WTC11 (cell line): ENCODE measurements around the gene SLC10A4. TPM values are rescaled to one million over a fixed set of nuclear protein-coding genes. Genes with fewer than 3 reads are reported as not detected.
A peak's percentile ranks its signal among the peaks of the same experiment; 100 is the strongest.

Experiments
- ATAC-seq: fragments of 200-7000 bp; cut with Tn5 transposase; 2 replicates; pipeline ENCODE4 v1.10.0; 2021; ENCODE audit warnings: mild to moderate bottlenecking, moderate library complexity
- CTCF ChIA-PET: fragments of 300-600 bp; sonication (Branson Sonifier 250); formaldehyde crosslinking; loops from one replicate; lab custom pipeline; 2021; ENCODE audit warnings: antibody characterized with exemption; lab: Charles Lee
- POLR2A ChIA-PET: fragments of 350-600 bp; sonication (Branson Sonifier 250); formaldehyde crosslinking; loops from one replicate; lab custom pipeline; 2021; ENCODE audit warnings: antibody characterized with exemption; lab: Charles Lee
- DNase-seq: peaks from one replicate; pipeline ENCODE4 v3.0.0; 2021; ENCODE audit warnings: low spot score
- H3K27ac Mint-ChIP-seq: 2 replicates; pipeline ENCODE4 v1.8.0; 2021; ENCODE audit warnings: mixed read lengths
- H3K27me3 Mint-ChIP-seq: 2 replicates; pipeline ENCODE4 v1.8.0; 2021; ENCODE audit warnings: low read depth, mild to moderate bottlenecking, moderate library complexity, mixed read lengths
- H3K36me3 Mint-ChIP-seq: 2 replicates; pipeline ENCODE4 v1.8.0; 2021; ENCODE audit warnings: mixed read lengths
- H3K4me1 Mint-ChIP-seq: 2 replicates; pipeline ENCODE4 v1.8.0; 2022; ENCODE audit warnings: mixed read lengths
- H3K4me3 Mint-ChIP-seq: 2 replicates; pipeline ENCODE4 v1.8.0; 2021; ENCODE audit warnings: mild to moderate bottlenecking, moderate library complexity, mixed read lengths
- H3K9me3 Mint-ChIP-seq: 2 replicates; pipeline ENCODE4 v1.8.0; 2021; ENCODE audit warnings: mixed read lengths
- ELF4 ChIP-seq: sonication (generic); formaldehyde crosslinking; IDR thresholded peaks from 2 replicates; pipeline ENCODE4 v1.8.1; 2022; ENCODE audit warnings: low read depth, mild to moderate bottlenecking, moderate library complexity, missing genetic modification reagents
- EMX1 ChIP-seq: fragments of 250-450 bp; sonication (Bioruptor Pico); IDR thresholded peaks from 2 replicates; pipeline ENCODE4 v1.8.0; 2021; ENCODE audit warnings: mild to moderate bottlenecking
- FOXP1 ChIP-seq: sonication (generic); formaldehyde crosslinking; IDR thresholded peaks from 2 replicates; pipeline ENCODE4 v1.8.0; 2022; ENCODE audit warnings: missing genetic modification reagents, mild to moderate bottlenecking, moderate library complexity, borderline replicate concordance
- NFATC4 ChIP-seq: fragments of 250-450 bp; sonication (Bioruptor Pico); IDR thresholded peaks from 2 replicates; pipeline ENCODE4 v1.9.0; 2021; ENCODE audit warnings: mild to moderate bottlenecking
- NFE2L1 ChIP-seq: sonication (generic); formaldehyde crosslinking; IDR thresholded peaks from 2 replicates; pipeline ENCODE4 v1.8.1; 2023; ENCODE audit warnings: missing genetic modification reagents
- PRRX2 ChIP-seq: fragments of 250-450 bp; sonication (Bioruptor Pico); IDR thresholded peaks from 2 replicates; pipeline ENCODE4 v1.8.0; 2021; ENCODE audit warnings: mild to moderate bottlenecking
- SP1 ChIP-seq: sonication (generic); formaldehyde crosslinking; conservative IDR thresholded peaks from 2 replicates; pipeline ENCODE4 v1.8.1; 2022; ENCODE audit warnings: missing genetic modification reagents
- ZNF671 ChIP-seq: fragments of 250-450 bp; sonication (Bioruptor Pico); IDR thresholded peaks from 2 replicates; pipeline ENCODE4 v1.8.0; 2021; ENCODE audit warnings: mild to moderate bottlenecking
- total RNA-seq: library from RNA; stranded (reverse); gene quantifications from 3 replicates; pipeline ENCODE4 v1.2.3, GENCODE V29; 2021
- TF ChIP-seq, protein P1 (sequence below): sonication (generic); formaldehyde crosslinking; IDR thresholded peaks from 2 replicates; pipeline ENCODE4 v1.8.0; 2022; ENCODE audit warnings: mild to moderate bottlenecking, missing genetic modification reagents
- TF ChIP-seq, protein P2 (sequence below): fragments of 250-450 bp; sonication (Bioruptor Pico); IDR thresholded peaks from 2 replicates; pipeline ENCODE4 v1.9.0; 2021; ENCODE audit warnings: mild to moderate bottlenecking
- TF ChIP-seq, protein P3 (sequence below): sonication (generic); formaldehyde crosslinking; IDR thresholded peaks from 2 replicates; pipeline ENCODE4 v1.8.1; 2023; ENCODE audit warnings: mild to moderate bottlenecking, missing genetic modification reagents, borderline replicate concordance
- TF ChIP-seq, protein P4 (sequence below): sonication (generic); formaldehyde crosslinking; IDR thresholded peaks from 2 replicates; pipeline ENCODE4 v1.8.0; 2022; ENCODE audit warnings: mild to moderate bottlenecking, missing genetic modification reagents
- TF ChIP-seq, protein P5 (sequence below): sonication (generic); formaldehyde crosslinking; IDR thresholded peaks from 2 replicates; pipeline ENCODE4 v1.8.0; 2023; ENCODE audit warnings: missing genetic modification reagents, mild to moderate bottlenecking, borderline replicate concordance
- TF ChIP-seq, protein P6 (sequence below): sonication (generic); formaldehyde crosslinking; IDR thresholded peaks from 2 replicates; pipeline ENCODE4 v1.8.0; 2023; ENCODE audit warnings: missing genetic modification reagents
- TF ChIP-seq, protein P7 (sequence below): sonication (generic); formaldehyde crosslinking; IDR thresholded peaks from 2 replicates; pipeline ENCODE4 v1.8.1; 2022; ENCODE audit warnings: mild to moderate bottlenecking, missing genetic modification reagents, moderate library complexity, borderline replicate concordance
- TF ChIP-seq, protein P8 (sequence below): sonication (generic); formaldehyde crosslinking; IDR thresholded peaks from 2 replicates; pipeline ENCODE4 v1.8.1; 2022; ENCODE audit warnings: mild to moderate bottlenecking, moderate library complexity, missing genetic modification reagents
- TF ChIP-seq, protein P9 (sequence below): sonication (generic); formaldehyde crosslinking; conservative IDR thresholded peaks from 2 replicates; pipeline ENCODE4 v1.8.1; 2022; ENCODE audit warnings: mild to moderate bottlenecking, missing genetic modification reagents

SLC10A4 gene
- total RNA-seq, 1 experiment from 2014 or later = 3.0 TPM

DNA sequence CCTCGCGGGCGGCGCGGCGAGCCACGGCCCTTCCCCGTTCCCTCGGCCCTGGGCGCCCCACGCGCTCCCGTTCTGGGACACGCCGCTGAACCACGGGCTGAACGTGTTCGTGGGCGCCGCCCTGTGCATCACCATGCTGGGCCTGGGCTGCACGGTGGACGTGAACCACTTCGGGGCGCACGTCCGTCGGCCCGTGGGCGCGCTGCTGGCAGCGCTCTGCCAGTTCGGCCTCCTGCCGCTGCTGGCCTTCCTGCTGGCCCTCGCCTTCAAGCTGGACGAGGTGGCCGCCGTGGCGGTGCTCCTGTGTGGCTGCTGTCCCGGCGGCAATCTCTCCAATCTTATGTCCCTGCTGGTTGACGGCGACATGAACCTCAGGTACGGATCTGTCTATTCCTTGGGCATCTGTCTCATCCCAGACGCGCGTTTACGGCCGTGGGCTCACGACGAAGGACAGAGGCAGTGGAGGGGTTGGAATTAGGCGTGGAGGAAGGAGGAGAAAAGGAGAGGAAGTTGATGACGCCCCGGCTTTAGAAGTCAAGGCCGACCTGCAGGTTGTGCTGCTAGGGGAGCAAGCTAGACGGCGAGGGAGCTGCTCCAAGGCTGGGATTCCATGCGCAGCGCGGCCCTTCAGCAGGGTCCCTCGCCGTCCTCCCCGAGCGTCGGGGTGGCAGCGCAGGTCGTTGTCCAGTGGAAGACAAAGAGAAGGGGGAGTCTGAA lies 792 bp downstream of the SLC10A4 start (continued):
- TF ChIP-seq FOXP1 (CRISPR knock-in tag) (peak; percentile 93; the same call in 1 of the 2 replicates), SP1 (CRISPR knock-in tag) (0 out of 2 replicates have a peak, but pooled peaks have one; percentile 4)
- TF ChIP-seq, protein P1, sequence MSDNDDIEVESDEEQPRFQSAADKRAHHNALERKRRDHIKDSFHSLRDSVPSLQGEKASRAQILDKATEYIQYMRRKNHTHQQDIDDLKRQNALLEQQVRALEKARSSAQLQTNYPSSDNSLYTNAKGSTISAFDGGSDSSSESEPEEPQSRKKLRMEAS (CRISPR knock-in tag) = peak; percentile 66
- TF ChIP-seq, protein P2, sequence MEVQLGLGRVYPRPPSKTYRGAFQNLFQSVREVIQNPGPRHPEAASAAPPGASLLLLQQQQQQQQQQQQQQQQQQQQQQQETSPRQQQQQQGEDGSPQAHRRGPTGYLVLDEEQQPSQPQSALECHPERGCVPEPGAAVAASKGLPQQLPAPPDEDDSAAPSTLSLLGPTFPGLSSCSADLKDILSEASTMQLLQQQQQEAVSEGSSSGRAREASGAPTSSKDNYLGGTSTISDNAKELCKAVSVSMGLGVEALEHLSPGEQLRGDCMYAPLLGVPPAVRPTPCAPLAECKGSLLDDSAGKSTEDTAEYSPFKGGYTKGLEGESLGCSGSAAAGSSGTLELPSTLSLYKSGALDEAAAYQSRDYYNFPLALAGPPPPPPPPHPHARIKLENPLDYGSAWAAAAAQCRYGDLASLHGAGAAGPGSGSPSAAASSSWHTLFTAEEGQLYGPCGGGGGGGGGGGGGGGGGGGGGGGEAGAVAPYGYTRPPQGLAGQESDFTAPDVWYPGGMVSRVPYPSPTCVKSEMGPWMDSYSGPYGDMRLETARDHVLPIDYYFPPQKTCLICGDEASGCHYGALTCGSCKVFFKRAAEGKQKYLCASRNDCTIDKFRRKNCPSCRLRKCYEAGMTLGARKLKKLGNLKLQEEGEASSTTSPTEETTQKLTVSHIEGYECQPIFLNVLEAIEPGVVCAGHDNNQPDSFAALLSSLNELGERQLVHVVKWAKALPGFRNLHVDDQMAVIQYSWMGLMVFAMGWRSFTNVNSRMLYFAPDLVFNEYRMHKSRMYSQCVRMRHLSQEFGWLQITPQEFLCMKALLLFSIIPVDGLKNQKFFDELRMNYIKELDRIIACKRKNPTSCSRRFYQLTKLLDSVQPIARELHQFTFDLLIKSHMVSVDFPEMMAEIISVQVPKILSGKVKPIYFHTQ (CRISPR knock-in tag) = no peak

DNA sequence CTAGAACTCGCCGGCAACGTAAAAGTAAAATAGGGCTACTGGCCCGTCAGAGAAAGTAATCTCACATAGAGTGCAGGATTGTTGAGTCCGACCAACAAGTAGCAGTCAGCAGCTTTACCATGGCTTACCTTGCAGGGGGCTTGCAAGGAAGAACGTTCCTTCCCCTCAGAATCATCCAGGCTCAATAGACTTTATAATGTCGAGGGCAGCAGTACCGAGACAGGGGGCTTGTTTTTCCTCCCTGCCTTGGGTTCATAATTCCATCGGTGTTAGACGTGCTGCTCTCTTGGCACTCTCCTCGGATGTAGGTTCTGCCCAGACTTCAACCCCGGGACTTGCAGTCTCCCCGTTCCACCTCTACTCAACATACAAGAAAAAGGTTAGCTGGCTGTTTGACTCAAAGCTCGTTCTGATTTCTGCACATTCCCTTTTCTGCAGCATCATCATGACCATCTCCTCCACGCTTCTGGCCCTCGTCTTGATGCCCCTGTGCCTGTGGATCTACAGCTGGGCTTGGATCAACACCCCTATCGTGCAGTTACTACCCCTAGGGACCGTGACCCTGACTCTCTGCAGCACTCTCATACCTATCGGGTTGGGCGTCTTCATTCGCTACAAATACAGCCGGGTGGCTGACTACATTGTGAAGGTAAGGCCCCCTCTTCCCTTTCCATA lies 1.5 kb downstream of the SLC10A4 start:
- Mint-ChIP-seq H3K9me3 (no peaks in the 10 kb centered on the region), H3K4me1 (peaks cover 27% of the 10 kb centered on the region), H3K4me3 (peak overlapping the region; percentile 69), H3K36me3 (no peaks in the 10 kb centered on the region), H3K27ac (no peak overlapping the region), H3K27me3 (peaks cover 67% of the 10 kb centered on the region)
- DNase-seq (no peak), ATAC-seq (no peak; the same call in 1 of the 2 replicates)
- TF ChIP-seq, protein P3, sequence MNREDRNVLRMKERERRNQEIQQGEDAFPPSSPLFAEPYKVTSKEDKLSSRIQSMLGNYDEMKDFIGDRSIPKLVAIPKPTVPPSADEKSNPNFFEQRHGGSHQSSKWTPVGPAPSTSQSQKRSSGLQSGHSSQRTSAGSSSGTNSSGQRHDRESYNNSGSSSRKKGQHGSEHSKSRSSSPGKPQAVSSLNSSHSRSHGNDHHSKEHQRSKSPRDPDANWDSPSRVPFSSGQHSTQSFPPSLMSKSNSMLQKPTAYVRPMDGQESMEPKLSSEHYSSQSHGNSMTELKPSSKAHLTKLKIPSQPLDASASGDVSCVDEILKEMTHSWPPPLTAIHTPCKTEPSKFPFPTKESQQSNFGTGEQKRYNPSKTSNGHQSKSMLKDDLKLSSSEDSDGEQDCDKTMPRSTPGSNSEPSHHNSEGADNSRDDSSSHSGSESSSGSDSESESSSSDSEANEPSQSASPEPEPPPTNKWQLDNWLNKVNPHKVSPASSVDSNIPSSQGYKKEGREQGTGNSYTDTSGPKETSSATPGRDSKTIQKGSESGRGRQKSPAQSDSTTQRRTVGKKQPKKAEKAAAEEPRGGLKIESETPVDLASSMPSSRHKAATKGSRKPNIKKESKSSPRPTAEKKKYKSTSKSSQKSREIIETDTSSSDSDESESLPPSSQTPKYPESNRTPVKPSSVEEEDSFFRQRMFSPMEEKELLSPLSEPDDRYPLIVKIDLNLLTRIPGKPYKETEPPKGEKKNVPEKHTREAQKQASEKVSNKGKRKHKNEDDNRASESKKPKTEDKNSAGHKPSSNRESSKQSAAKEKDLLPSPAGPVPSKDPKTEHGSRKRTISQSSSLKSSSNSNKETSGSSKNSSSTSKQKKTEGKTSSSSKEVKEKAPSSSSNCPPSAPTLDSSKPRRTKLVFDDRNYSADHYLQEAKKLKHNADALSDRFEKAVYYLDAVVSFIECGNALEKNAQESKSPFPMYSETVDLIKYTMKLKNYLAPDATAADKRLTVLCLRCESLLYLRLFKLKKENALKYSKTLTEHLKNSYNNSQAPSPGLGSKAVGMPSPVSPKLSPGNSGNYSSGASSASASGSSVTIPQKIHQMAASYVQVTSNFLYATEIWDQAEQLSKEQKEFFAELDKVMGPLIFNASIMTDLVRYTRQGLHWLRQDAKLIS (CRISPR knock-in tag) = no peak
- TF ChIP-seq ZNF671 (CRISPR knock-in tag) = no peak
- TF ChIP-seq, protein P4, sequence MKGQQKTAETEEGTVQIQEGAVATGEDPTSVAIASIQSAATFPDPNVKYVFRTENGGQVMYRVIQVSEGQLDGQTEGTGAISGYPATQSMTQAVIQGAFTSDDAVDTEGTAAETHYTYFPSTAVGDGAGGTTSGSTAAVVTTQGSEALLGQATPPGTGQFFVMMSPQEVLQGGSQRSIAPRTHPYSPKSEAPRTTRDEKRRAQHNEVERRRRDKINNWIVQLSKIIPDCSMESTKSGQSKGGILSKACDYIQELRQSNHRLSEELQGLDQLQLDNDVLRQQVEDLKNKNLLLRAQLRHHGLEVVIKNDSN (CRISPR knock-in tag) = no peak
- TF ChIP-seq PRRX2 (CRISPR knock-in tag) = no peak
- TF ChIP-seq, protein P5, sequence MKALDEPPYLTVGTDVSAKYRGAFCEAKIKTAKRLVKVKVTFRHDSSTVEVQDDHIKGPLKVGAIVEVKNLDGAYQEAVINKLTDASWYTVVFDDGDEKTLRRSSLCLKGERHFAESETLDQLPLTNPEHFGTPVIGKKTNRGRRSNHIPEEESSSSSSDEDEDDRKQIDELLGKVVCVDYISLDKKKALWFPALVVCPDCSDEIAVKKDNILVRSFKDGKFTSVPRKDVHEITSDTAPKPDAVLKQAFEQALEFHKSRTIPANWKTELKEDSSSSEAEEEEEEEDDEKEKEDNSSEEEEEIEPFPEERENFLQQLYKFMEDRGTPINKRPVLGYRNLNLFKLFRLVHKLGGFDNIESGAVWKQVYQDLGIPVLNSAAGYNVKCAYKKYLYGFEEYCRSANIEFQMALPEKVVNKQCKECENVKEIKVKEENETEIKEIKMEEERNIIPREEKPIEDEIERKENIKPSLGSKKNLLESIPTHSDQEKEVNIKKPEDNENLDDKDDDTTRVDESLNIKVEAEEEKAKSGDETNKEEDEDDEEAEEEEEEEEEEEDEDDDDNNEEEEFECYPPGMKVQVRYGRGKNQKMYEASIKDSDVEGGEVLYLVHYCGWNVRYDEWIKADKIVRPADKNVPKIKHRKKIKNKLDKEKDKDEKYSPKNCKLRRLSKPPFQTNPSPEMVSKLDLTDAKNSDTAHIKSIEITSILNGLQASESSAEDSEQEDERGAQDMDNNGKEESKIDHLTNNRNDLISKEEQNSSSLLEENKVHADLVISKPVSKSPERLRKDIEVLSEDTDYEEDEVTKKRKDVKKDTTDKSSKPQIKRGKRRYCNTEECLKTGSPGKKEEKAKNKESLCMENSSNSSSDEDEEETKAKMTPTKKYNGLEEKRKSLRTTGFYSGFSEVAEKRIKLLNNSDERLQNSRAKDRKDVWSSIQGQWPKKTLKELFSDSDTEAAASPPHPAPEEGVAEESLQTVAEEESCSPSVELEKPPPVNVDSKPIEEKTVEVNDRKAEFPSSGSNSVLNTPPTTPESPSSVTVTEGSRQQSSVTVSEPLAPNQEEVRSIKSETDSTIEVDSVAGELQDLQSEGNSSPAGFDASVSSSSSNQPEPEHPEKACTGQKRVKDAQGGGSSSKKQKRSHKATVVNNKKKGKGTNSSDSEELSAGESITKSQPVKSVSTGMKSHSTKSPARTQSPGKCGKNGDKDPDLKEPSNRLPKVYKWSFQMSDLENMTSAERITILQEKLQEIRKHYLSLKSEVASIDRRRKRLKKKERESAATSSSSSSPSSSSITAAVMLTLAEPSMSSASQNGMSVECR (CRISPR knock-in tag) = no peak
- no peak for TF ChIP-seq NFATC4 (CRISPR knock-in tag)
- TF ChIP-seq, protein P6, sequence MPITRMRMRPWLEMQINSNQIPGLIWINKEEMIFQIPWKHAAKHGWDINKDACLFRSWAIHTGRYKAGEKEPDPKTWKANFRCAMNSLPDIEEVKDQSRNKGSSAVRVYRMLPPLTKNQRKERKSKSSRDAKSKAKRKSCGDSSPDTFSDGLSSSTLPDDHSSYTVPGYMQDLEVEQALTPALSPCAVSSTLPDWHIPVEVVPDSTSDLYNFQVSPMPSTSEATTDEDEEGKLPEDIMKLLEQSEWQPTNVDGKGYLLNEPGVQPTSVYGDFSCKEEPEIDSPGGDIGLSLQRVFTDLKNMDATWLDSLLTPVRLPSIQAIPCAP (CRISPR knock-in tag) = no peak
- TF ChIP-seq, protein P7, sequence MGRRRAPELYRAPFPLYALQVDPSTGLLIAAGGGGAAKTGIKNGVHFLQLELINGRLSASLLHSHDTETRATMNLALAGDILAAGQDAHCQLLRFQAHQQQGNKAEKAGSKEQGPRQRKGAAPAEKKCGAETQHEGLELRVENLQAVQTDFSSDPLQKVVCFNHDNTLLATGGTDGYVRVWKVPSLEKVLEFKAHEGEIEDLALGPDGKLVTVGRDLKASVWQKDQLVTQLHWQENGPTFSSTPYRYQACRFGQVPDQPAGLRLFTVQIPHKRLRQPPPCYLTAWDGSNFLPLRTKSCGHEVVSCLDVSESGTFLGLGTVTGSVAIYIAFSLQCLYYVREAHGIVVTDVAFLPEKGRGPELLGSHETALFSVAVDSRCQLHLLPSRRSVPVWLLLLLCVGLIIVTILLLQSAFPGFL (CRISPR knock-in tag) = no peak
- TF ChIP-seq, protein P8, sequence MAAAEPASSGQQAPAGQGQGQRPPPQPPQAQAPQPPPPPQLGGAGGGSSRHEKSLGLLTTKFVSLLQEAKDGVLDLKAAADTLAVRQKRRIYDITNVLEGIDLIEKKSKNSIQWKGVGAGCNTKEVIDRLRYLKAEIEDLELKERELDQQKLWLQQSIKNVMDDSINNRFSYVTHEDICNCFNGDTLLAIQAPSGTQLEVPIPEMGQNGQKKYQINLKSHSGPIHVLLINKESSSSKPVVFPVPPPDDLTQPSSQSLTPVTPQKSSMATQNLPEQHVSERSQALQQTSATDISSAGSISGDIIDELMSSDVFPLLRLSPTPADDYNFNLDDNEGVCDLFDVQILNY (CRISPR knock-in tag) = no peak
- TF ChIP-seq ELF4 = no peak
- TF ChIP-seq, protein P9, sequence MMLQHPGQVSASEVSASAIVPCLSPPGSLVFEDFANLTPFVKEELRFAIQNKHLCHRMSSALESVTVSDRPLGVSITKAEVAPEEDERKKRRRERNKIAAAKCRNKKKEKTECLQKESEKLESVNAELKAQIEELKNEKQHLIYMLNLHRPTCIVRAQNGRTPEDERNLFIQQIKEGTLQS (CRISPR knock-in tag) = no peak
- TF ChIP-seq EMX1 (CRISPR knock-in tag) = no peak
- no peak for TF ChIP-seq NFE2L1
- ChIA-PET CTCF (interaction anchor here (1.0 to 1.5 kb wide), 2 partner anchors 9 to 62 kb away, joined by 3 to 6 read pairs; no protein-coding TSS in a partner anchor), POLR2A (no interaction called here)
